ENCODE measurements around the gene CHFR.
"Not testable (repeated sequence)": the region's sequence is repeated elsewhere in the genome, so short reads cannot be mapped to it uniquely, and the experiment has no call there.

The CHFR gene

DNA sequence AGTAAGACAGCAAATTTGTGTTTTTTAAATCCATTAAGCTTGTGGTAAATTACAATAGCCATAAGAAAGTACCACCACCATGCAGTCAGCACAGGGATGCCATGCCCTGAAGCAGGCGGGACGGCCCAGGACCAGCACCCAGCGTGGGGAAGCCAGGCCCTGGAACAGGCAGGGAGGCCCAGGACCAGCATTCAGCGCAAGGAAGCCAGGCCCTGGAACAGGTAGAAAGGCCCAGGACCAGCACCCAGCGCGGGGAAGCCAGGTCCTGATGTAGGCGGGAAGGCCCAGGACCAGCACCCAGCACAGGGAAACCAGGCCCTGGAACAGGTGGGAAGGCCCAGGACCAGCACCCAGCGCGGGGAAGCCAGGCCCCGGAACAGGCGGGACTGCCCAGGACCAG, 13.2 kb downstream of the CHFR start:
- DNase-seq (ENCODE audit: low spot score), result no peak

DNA sequence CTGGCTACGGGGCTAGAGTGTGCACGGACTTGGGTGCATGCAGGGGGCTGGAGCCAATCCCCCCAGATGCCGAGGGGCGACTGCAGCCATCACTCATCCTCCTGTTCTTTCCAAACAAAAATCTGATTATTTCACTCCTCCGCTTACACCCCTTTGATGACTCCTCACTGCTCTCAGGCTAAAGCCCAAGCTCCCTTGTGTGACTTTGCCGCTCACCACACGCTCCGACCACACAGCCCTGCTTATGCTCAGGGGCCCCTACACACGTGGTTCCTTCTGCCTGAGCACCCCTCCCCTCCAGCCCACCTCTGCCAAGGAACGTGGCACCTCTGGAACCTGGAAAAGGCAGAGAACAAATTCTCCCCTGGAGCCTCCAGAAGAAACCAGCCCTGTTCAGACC, 13.7 kb downstream of the CHFR start:
- no peak for DNase-seq (ENCODE audit: low spot score)

DNA sequence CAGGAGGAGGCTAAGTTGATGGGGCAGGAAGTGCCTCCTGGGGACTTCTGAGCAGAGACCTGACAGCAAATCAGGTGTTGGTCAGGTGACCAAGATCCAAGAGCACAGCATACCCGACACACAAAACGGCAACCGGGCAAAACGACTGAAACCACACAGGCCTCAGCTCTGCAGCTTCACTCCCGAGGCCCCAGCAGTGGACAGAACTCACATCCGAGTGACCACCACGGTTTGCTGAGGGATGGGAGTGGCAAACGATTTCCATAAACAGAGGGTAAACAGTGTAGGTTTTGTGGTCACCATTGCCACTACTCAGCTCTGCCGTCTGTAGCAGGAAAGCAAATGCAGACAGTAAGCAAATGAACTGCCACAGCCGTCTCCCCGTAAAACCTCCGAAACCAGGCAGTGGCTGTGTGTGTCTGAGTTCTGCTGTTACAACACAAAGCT, 14.4 kb downstream of the CHFR start:
- DNase-seq (ENCODE audit: low spot score), result no peak

DNA sequence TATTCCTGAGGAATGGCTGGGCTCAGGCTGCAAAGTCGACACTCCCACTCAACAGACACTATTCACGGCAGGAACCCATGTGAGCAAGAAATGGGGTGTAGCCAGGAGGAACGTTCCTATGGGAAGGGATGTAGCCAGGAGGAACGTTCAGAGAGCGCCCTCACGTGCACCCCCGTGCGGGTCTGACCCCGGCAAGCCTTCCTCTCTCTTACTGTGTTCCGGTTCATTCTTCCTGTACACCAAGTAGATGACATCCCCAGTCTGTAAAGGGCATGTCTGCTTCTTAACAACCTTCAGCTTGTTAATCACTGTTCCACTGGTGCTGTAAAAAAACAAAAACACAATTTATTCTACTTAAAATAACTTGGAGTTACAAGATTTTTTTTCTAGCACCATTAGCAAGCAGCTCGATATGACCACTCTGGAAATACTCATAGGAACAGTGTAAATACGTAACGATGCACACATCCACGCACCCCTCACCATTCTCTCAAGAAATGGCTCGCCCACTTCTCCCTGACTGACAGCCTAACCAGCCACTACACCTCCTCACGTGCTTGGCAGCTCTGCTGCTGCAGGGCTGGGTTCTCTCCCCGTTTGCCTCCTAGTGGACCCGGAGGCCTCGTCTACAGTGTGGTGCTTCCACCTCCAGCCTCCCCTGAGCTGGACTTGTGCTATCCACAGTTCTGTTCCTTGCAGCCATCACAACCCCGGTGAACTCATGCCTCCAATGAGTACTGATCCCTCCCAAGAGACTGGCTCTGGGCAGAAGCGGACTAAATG, 15.1 kb downstream of the CHFR start:
- DNase-seq (ENCODE audit: low spot score), result no peak

DNA sequence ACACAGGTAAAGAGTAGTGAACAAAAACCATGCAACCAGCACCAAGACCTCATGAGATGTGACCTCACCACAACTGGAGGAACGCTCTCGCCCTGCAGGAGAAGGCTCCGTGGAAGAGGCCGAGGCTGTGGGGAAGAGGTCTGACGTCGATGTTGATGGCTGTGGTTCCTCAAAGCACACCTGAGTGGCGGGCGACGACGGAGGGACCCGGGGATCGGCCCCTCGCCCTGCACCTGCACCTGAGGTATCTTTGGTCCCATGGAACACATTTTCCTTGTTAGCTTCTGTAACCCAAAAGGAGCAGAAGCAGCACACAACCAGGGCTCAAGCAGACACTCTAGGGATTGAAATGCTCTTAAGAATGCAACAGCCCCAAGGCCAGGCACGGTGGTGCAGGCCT, 17.9 kb downstream of the CHFR start:
- no peak for DNase-seq (ENCODE audit: low spot score)

DNA sequence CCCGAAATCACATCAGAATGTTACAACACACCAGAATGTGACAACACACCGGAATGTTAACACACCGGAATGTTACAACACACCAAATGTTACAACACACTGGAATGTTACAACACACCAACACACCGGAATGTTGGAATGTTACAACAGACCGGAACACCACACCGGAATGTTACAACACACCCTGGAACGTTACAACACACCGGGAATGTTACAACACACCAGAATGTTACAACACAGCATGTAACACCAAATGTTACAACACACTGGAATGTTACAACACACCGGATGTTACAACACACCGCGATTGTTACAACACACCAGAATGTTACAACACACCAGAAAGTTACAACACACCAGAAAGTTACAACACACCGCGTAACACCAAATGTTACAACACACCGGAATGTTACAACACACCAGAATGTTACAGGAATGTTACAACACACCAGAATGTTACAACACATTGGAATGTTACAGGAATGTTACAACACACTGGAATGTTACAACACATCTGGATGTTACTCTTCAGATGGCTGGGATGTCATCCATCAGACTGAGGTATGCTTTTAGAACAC, 21.1 kb downstream of the CHFR start:
- no peak for DNase-seq (ENCODE audit: low spot score)

DNA sequence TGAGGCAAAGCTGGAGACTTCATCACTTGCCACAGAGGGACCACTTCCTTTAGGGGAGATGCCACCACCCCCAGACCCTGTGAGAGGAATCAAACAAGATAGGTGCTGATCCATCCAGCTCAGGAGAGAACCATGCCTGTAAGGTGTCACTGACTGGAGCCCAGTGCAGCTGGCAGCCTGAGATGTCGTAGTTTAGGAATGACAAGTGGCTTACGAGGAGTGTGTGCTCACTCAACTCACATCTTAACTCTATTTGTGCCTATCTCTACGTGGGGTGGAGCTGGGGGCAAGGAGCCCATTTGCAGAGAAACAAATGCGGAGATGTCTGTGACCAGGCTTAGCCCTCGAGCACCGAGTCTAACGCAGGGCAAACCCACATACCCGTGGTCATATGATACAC, 25.8 kb downstream of the CHFR start:
- no peak for DNase-seq (ENCODE audit: low spot score)

DNA sequence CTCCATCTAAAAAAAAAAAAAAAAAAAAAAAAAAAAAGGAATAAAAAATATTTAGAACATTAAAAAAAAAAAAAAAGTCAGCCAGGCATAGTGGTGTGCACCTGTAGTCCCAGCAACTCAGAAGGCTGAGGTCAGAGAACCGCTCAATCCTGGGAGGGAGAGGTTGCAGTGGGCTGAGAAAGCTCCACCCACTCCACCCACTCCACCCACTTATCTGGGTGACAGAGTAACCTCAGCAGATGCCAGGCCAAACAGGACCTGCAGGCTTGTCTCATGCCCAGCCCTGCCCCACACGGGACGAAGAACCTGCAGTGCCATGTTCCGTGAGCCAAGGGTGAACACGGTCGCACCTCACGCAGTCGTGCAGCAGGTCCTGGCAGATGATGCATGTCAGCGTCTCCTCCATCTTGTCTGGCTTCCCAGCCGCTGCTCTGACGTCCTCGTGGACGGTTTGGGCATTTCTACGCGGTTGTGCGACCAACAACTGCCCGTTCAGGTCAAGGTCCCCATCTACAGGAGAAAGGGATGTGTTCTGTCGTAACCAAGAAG, 28.6 kb downstream of the CHFR start:
- no peak for DNase-seq (ENCODE audit: low spot score)

DNA sequence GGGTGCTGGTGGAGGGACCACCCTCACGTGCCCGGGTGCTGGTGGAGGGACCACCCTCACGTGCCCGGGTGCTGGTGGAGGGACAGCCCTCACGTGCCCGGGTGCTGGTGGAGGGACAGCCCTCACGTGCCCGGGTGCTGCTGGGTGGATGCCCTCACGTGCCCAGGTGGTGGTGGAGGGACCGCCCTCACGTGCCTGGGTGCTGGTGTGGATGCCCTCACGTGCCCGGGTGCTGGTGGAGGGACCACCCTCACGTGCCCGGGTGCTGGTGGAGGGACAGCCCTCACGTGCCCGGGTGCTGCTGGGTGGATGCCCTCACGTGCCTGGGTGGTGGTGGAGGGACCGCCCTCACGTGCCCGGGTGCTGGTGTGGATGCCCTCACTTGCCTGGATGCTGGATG, 30.4 kb downstream of the CHFR start:
- not testable (repeated sequence) for DNase-seq (ENCODE audit: low spot score)

DNA sequence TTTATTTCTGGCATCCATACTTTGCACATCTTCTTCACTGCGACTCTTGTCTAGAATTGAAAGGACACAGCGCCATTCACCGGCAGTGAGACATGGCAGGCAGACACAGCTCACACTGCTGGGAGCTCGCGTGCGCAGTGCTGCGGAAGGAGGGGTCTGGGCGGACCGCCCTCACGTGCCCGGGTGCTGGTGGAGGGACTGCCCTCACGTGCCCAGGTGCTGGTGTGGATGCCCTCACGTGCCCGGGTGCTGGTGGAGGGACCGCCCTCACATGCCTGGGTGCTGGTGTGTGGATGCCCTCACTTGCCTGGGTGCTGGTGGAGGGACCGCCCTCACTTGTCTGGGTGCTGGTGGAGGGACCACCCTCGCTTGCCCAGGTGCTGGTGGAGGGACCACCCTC, 30.8 kb downstream of the CHFR start:
- no peak for DNase-seq (ENCODE audit: low spot score)

DNA sequence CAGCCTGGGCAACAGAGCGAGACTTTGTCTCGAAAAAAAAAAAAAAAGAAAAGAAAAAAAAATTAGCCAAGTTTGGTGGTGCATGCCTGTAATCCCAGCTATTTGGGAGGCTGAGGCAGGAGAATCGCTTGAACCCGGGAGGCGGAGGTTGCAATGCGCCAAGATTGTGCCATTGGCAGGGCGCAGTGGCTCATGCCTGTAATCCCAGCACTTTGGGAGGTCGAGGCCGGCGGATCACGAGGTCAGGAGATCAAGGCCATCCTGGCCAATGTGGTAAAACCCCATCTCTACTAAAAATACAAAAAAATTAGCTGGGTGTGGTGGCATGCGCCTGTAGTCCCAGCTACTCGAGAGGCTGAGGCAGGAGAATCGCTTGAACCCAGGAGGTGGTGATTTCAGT, 32.2 kb downstream of the CHFR start:
- DNase-seq (ENCODE audit: low spot score), result not testable (repeated sequence)

DNA sequence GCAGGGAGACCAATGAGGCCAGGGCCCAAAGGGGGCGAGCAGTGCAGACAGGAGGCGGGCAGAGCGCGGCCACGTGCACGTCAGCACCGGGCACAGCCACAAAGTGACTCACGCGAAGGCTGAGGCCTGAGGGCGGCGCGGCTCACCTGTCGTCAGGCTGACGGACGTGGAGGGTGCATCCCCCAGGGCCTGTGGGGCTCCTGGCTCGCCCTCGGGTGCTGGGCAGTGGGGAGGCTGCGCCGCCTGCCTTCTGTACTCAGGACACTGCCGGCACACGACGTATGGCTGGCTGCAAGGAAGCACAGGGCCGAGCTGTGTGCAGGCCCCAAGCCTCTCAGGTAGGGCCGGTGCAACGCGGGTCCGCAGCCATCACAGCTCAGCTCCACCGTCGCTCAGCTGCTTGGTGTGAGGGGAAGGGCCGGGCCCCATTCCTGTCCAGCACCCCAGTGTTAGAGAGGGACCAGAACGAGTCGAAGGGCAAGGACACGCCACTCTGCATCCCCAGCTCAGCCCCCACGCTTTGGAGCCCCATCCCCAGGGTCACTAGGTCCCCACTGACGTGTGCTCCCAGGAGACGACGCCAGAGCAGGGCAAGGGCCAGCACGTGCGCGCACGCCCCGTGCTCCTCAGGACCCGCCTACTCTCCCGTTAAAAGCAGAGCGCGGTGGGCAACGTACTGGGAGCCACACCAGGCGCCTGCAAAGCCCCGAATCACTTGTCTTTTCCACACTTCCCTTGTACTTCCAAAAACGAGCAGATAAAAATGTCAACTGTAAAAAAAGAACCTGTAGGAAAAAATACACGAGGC, 33.9 kb downstream of the CHFR start:
- no peak for DNase-seq (ENCODE audit: low spot score)

DNA sequence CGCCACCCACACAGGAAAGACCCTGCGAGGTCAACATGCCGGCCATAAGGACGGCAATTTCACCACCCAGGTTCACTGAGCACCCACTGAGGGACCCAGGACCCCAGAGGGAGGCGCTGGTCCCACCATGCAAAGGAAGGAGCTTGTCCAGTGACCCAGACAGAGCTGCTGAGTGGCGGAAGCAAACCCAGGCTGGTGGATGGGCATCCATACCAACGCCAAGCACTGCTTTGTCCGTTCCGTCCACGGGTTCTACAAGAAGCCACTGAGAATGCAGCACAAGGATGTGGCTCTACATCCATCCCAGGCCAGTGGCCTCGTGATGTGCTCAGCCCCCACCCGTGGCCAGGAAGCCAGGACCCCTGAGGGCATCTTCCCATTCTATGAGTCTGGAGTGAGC, 34.9 kb downstream of the CHFR start:
- DNase-seq (ENCODE audit: low spot score), result no peak

DNA sequence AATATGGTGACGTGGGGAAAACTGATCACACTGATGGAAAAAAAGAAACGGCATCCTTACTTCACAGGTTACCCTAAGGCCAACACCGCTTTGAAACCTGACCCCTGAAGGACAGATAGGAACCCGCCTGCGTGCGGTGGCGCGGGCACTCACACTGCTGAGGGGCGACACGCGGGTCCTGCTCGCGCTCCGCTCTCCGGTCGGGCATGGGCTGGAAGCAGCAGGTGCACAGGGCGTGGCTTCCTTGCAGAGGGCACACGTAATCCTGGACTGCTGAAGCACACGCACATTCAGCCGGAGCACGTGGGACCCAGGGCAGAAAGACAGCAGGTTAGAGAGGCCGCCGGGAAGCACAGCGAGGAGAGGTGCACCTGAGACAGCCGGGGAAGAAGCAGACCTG, 35.9 kb downstream of the CHFR start:
- no peak for DNase-seq (ENCODE audit: low spot score)

DNA sequence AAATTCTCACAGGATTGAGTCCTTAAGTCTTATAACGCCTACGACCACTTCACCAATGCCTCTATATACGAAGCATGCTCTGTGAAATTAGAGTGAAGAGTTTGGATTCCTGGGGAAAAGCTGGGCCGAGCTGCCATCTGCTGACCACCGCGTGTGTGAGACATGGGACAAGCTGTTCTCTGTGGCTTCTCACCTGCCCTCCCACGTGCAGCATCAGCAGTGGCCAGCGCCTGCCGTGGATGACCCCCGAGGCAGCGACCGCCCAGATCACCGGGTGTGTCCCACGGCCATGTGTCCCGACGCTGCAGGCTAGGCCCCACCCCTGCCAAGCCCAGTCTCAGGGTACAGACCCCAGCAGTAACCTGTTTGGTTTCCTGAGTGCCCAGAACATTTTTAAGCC, 37.1 kb downstream of the CHFR start:
- DNase-seq (ENCODE audit: low spot score), result no peak

DNA sequence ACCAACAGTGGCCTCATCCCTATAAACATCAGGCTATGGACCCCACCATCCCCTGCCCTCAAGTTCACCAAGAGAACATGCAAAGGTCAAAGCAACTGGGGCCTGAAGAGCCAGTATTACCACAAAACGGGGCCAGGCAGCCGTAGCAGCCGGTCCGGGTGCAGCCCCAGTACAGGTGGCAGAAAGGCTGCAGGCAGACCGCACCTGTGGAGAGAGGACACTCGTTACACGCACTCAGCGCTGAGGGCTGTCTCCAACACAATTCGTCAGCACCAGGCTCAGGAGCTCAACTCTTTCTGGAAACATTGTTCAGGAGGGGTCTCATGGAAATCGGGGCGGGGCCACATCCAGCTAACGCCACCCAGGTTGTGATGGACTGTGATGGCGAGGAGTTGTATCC, 38.9 kb downstream of the CHFR start:
- no peak for DNase-seq (ENCODE audit: low spot score)

DNA sequence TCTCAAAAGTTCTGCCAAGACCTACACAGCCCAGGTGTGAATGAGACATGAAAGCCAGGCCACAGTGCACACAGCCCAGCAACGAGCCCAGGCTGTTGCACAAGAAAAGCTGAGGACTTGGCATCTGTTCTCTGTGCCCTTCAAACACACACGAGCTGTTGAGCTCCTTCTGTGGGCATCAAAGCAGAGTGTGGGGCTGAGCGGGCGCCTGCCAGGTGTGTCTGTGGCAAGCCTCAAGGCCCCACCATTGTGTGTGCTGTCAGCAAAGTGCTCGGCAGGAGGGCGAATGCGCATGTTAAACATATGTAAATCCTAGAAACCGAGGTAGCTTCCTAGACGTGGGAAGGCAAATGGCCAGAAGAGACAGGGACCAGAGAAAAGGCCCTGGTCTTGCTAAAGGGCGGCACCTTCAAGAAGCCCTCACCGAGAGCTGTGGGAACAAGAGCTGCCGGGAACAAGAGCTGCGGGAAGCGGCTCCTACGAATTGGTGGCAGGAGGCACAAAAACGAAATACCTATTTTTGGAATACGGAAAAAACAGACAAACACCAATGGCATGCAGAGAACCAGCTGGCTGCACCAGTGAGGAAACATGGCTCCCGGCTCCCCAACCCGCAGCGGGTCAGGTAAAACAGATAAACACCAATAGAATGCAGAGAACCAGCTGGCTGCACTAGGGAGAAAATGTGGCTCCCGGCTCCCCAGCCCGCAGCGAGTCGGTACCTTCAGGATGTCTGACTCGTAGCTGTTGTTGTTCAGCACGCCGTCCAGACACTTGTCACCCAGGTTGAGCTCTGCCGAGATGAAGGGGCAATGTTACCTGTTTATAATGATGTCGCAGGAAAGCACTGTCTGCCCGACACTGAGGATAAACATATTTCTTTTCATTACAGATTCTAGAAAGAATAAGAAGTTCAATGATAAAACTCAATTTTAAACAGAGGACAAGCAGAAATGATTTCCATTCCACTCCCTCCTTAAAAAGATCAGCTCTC, 39.7 kb downstream of the CHFR start:
- DNase-seq (ENCODE audit: low spot score), result no peak

DNA sequence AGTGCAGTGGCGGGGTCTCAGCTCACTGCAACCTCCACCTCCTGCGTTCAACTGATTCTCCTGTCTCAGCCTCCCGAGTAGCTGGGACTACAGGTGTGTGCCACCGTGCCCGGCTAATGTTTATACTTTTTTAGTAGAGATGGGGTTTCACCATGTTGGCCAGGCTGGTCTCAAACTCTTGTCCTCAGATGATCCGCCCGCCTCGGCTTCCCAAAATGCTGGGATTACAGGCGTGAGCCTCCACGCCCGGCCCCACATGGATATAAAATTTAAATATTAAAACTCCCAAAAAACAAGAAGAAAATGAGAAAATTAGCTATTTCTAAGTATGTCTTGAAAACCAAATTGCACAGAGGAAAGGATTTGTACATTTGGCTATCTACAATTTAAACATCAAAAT, 42.7 kb downstream of the CHFR start:
- DNase-seq (ENCODE audit: low spot score), result not testable (repeated sequence)

DNA sequence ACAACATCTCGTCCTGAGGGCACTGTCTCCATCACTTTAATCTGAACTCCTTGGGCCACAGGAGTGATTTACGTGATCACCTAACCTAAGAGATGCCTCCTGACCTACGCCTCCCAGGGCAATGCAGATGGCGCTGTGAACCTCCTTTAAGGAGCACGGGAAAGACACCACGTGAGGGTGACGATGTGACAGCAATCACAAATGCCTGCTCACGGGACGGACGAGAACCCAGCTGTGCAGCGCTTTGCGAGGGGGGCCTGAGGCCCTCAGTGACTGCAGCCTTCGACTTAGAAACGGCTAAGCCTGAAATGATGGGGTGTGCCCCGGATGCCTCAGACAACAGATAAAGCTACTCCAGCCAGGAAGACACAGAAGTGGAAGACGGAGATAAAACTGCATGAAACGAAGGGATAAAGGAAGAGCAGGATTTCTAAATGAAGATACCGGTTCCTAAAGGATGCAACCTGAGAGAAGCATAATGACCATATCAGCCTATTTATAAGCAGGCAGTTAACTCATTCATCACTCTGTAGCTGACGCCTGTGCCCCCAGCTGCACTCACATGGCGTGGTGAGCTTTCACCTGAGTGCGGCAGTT, 44.9 kb downstream of the CHFR start:
- DNase-seq (ENCODE audit: low spot score), result no peak

DNA sequence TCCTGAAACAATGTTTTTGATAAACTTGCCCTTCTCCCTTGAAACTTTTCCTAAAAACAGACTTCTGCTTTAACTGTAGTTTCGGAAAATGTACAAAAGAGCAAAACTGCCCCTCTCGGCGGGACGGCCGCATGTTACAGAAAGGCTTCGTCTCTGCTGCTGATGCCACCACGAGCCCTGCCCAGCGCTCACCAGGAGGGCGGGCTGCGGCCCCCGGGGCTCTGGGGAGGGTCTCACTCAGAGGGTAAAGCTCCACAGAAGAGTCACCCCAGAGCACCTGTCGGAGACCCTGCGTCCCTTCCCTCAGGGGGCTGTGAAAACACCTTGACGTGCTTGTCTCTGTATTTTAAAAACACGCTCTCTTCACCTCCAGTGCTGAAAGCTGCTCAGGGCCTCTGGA, 46.3 kb downstream of the CHFR start:
- no peak for DNase-seq (ENCODE audit: low spot score)

DNA sequence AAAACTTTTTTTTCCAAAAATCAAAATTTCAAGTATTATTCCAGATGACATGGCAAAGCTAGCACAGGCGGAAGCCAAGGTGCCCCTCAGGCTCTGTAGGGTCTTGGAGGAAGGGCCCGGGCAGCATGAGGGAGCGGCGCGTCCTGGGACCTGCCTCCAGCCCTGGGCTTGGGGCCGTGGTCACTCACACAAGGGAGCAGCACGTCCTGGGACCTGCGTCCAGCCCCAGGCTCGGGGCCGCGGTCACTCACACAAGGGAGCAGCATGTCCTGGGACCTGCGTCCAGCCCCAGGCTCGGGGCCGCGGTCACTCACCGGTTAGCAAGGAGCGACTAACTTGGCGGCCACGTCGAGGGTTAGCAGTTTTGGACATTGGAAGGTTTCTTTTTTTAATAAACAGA, 46.9 kb downstream of the CHFR start:
- DNase-seq (ENCODE audit: low spot score), result no peak
